Cardiac fibroblast (primary cell): ENCODE measurements around the gene NUDT16L1.
"Not testable (repeated sequence)": the region's sequence is repeated elsewhere in the genome, so short reads cannot be mapped to it uniquely, and the experiment has no call there.

Source experiments
- DNase-seq, 2 donors: peaks; one replicate each; pipeline versions ENCODE4 v3.0.0 to v3.0.0-alpha.2; 2010; ENCODE audit warnings: low read depth in 2 of 2
- H3K4me3 ChIP-seq, 2 donors: replicated peaks in 1 of 2; 1 replicate in 1 of 2; 2 replicates in 1 of 2; pipeline ENCODE4 v1.5.1; 2011; ENCODE audit warnings: low read depth in 2 of 2, low read length in 2 of 2, mild to moderate bottlenecking in 2 of 2, moderate library complexity in 1 of 2
- TF ChIP-seq, protein P1 (sequence below): IDR thresholded peaks from one replicate; pipeline ENCODE4 v1.5.1; 2011; ENCODE audit warnings: low read depth, mild to moderate bottlenecking, low read length, inconsistent platforms

The NUDT16L1 gene

DNA sequence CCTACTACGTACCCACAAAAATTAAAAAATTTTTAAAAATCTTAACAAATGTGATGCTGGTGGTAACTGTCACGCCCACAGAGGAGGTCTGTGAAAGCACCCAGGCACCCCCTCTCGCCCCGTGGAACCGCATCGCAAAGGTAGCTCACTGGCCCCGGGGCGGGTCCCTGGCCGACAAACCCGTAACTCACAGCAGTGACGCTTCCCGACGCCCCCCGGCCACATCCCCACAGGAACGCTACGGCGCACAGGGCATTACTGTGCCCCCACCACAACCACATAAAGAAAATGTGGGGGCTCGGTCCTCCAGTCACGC, 40.3 kb downstream of the NUDT16L1 start:
- no peak for DNase-seq
- H3K4me3 ChIP-seq = peak overlapping the region; percentile 97 to 98
- TF ChIP-seq, protein P1, sequence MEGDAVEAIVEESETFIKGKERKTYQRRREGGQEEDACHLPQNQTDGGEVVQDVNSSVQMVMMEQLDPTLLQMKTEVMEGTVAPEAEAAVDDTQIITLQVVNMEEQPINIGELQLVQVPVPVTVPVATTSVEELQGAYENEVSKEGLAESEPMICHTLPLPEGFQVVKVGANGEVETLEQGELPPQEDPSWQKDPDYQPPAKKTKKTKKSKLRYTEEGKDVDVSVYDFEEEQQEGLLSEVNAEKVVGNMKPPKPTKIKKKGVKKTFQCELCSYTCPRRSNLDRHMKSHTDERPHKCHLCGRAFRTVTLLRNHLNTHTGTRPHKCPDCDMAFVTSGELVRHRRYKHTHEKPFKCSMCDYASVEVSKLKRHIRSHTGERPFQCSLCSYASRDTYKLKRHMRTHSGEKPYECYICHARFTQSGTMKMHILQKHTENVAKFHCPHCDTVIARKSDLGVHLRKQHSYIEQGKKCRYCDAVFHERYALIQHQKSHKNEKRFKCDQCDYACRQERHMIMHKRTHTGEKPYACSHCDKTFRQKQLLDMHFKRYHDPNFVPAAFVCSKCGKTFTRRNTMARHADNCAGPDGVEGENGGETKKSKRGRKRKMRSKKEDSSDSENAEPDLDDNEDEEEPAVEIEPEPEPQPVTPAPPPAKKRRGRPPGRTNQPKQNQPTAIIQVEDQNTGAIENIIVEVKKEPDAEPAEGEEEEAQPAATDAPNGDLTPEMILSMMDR = no peak

GRCh38 chr16:4734063-4734729, 40.8 kb downstream of the NUDT16L1 start, which contains the start of the genes ANKS3 and DNAAF8:
Gene ANKS3, minus strand, starts transcription at chr16:4734271. Its CDS starts 4,122 bp downstream, at chr16:4730149.
Gene DNAAF8, plus strand, starts transcription at chr16:4734537. Its CDS starts 1,978 bp downstream, at chr16:4736515.
- peak; percentile 98 for DNase-seq
- peak within 1 kb of the TSS; percentile 97 to 98 for H3K4me3 ChIP-seq
- TF ChIP-seq, protein P1 = no peak

DNA sequence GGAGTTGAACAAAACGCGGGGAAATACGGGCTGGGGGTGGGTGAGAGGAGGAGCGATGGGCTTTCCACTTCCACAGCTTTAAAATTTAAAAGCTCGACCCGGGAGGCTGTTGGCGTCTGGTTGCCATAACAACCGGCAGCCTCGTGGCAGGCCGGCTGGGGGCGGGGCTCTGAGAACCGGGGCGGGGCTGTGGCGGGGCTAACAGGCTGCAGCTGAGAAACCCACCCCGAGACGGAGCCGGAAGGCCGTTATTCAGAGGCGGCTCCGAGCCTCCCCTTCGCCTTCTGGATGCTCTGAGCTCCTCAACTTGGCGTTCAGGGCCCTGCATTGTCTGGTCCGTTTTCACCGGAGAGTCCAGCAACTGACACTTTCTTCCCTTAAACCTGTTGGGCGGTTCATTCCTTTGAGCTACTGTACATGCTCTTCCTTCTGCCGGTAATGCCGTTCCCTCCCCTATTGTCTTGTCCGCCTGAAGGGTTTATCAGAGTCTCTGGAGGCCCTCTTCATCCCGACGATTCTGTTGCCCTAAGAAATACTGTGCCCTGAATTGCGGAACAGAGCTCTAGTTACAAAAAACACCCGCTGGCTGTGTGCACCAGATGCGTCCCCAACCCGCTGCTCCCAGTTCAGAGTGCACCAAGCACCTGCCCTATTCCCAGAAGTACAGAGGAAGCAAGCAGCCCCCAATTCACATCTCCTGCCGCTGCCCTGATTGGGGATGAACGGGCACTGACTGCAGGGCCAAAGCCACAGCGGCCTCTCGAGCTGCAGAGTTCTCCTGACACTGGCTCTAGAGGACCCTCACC, 41.6 kb downstream of the NUDT16L1 start:
- peak overlapping the region; percentile 97 to 98 for H3K4me3 ChIP-seq
- DNase-seq = peak; percentile 81 to 88
- TF ChIP-seq, protein P1 = no peak

DNA sequence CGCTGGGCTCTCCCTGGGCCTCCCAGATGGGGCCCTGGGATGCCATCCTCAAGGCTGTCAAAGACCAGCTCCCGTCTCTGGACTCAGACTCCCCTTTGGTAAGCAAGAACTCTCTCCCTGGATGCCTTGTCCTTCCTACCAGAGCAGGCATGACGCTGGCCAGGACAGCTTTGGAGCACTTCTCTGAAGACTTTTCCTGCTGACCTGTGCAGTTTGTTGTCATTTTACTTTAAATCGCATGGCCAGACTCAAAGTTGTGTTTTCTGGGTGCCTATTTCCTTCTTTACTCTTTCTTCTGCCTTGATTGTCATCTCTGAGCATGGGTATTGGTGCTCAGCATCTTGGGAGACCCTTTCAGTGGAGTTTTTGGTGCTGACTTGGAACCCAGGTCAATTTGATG, 43.2 kb downstream of the NUDT16L1 start:
- no peak for DNase-seq
- TF ChIP-seq, protein P1 = no peak
- H3K4me3 ChIP-seq = no peak overlapping the region

- DNase-seq = no peak
- H3K4me3 ChIP-seq = no peak overlapping the region
- TF ChIP-seq, protein P1 = no peak
Observed at GRCh38 chr16:4737545-4737944, 44.2 kb downstream of the NUDT16L1 start.

- DNase-seq, H3K4me3 ChIP-seq: not testable (repeated sequence)
Observed at GRCh38 chr16:4738370-4738769, 45.0 kb downstream of the NUDT16L1 start.

GRCh38 chr16:4743226-4743878, 50.0 kb downstream of the NUDT16L1 start:
- TF ChIP-seq, protein P1 = no peak
- H3K4me3 ChIP-seq = peak overlapping the region in 1 of 2 donors; percentile 21
- DNase-seq = peak in 1 of 2 donors; percentile 7
